HFFc6 (cell line): Measurements from ENCODE around the gene DENND1C. TPM values are rescaled to one million over a fixed set of nuclear protein-coding genes. Genes with fewer than 3 reads are reported as not detected.
"Not testable (repeated sequence)": the region's sequence is repeated elsewhere in the genome, so short reads cannot be mapped to it uniquely, and the experiment has no call there.

ENCODE experiments used
- DNase-seq: peaks from one replicate; pipeline ENCODE4 v3.0.0-alpha.2; 2018
- H3K27ac Mint-ChIP-seq: 2 replicates; pipeline ENCODE4 v1.8.0; 2020; ENCODE audit warnings: mild to moderate bottlenecking, mixed read lengths
- H3K27me3 Mint-ChIP-seq: 2 replicates; pipeline ENCODE4 v1.8.0; 2021; ENCODE audit warnings: mild to moderate bottlenecking, moderate library complexity, mixed read lengths; ENCODE audit not compliant: insufficient read depth
- H3K36me3 Mint-ChIP-seq: 2 replicates; pipeline ENCODE4 v1.8.0; 2021; ENCODE audit warnings: low read depth, mixed read lengths
- H3K4me1 Mint-ChIP-seq: 2 replicates; pipeline ENCODE4 v1.8.0; 2020; ENCODE audit warnings: low read depth, mixed read lengths
- H3K4me3 Mint-ChIP-seq: 2 replicates; pipeline ENCODE4 v1.8.0; 2020; ENCODE audit warnings: mild to moderate bottlenecking, moderate library complexity, mixed read lengths
- H3K9me3 Mint-ChIP-seq: 2 replicates; pipeline ENCODE4 v1.8.0; 2020; ENCODE audit warnings: mild to moderate bottlenecking, mixed read lengths
- total RNA-seq, 6 experiments: library from RNA; stranded (reverse); fragmentation: NEBNext Ultra II Directional; extraction: Animal tissue kit (Norgen Biotek cat#: 25700); gene quantifications; 2 replicates in 1 of 6; 3 replicates in 5 of 6; pipeline ENCODE4 v1.2.3, GENCODE V29; 2021
- TF ChIP-seq, protein P1 (sequence below): fragments of 200-600 bp; sonication (generic); IDR thresholded peaks from 2 replicates; pipeline ENCODE4 v1.5.0; 2021; ENCODE audit warnings: antibody characterized with exemption, mild to moderate bottlenecking

DENND1C gene
- total RNA-seq, 6 experiments from 2014 or later, result not detected

DNA sequence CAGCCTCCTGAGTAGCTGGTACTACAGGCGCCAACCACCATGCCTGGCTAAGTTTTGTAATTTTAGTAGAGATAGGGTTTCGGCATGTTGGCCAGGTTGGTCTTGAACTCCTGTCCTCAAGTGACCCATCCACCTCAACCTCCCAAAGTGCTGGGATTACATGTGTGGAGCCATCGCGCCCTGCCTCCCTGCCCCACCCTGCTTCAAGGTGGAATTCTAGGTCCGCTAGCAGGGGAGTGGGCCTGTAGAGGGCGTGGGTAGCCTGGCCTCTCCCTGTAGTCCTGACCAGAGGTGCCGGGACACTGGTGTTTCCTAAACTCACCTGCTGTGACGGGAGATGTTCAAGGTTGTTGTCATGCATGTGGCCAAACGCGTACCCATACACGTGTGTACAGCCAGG lies 48.4 kb downstream of the DENND1C start:
- TF ChIP-seq, protein P1, sequence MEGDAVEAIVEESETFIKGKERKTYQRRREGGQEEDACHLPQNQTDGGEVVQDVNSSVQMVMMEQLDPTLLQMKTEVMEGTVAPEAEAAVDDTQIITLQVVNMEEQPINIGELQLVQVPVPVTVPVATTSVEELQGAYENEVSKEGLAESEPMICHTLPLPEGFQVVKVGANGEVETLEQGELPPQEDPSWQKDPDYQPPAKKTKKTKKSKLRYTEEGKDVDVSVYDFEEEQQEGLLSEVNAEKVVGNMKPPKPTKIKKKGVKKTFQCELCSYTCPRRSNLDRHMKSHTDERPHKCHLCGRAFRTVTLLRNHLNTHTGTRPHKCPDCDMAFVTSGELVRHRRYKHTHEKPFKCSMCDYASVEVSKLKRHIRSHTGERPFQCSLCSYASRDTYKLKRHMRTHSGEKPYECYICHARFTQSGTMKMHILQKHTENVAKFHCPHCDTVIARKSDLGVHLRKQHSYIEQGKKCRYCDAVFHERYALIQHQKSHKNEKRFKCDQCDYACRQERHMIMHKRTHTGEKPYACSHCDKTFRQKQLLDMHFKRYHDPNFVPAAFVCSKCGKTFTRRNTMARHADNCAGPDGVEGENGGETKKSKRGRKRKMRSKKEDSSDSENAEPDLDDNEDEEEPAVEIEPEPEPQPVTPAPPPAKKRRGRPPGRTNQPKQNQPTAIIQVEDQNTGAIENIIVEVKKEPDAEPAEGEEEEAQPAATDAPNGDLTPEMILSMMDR, result no peak
- Mint-ChIP-seq H3K27me3 (peaks cover 9% of the 10 kb centered on the region), H3K9me3 (no peaks in the 10 kb centered on the region), H3K36me3 (no peaks in the 10 kb centered on the region), H3K27ac (no peak overlapping the region), H3K4me1 (no peaks in the 10 kb centered on the region), H3K4me3 (no peak overlapping the region)
- DNase-seq, result no peak

DNA sequence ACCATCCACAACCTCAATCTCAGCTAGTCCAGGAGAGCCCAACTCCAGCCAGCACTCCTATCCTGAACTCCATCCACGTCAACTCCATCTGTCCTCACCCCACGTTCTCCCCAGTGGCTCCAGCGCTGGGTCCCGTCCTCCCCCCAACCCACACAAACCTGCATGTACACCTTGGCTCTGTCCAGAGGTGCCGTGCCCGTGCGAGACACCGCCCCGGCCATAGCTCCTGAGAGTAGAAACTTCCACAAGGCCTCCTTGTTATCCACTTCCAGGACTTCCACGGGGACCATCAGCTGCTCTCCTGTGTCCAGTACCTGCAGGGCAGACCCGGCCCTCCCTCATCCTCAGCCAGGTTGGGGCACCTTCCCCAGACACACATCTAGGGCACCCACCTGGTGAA lies 49.7 kb downstream of the DENND1C start:
- TF ChIP-seq, protein P1, result no peak
- H3K36me3 Mint-ChIP-seq, result no peaks in the 10 kb centered on the region
- H3K4me1 Mint-ChIP-seq, result no peaks in the 10 kb centered on the region
- no peak overlapping the region for H3K4me3 Mint-ChIP-seq
- H3K9me3 Mint-ChIP-seq, result no peaks in the 10 kb centered on the region
- H3K27me3 Mint-ChIP-seq, result peaks cover 9% of the 10 kb centered on the region
- DNase-seq, result no peak
- no peak overlapping the region for H3K27ac Mint-ChIP-seq

DNA sequence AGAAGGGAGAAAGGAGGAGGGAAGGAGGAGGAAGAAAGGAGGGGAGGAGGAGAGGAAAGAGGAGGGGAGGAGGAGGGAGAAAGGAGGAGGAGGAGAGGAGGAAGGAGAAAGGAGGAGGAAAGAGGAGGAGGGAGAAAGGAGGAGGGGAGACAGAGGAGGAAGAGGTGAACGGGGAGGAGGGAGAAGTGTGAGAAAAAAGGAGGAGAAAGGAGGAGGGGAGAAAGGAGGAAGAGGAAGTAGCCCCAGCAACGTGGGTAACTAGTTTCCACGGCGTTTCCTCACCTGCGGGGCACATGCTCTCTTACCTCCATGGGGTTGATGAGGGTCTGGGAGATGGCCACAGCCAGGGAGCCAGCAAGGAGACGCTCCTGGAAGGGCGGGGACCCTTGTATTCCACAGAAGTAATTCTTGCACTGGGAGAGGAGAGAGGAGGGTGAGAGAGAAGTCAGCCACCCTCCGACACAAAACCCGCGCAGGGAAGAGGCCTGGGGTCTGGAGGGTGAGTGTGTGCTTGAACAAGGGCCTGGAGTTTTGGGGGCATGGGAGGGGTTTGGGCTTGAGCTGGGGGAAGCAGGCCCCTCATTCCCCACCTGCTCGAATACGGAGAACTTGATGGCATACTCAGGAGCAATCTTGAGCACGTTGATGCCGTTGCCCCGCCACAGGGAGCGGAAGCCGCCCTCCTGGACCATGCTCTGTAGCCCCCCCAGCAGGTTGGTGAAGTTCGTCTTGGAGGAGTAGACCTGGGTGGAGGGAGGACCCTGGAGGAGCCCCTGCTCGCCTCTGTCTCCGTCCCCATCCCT lies 52.0 kb downstream of the DENND1C start:
- Mint-ChIP-seq H3K9me3 (no peaks in the 10 kb centered on the region), H3K4me3 (no peak overlapping the region), H3K27me3 (peaks cover 12% of the 10 kb centered on the region), H3K4me1 (peaks cover 8% of the 10 kb centered on the region), H3K36me3 (peaks cover 6% of the 10 kb centered on the region), H3K27ac (no peak overlapping the region)
- TF ChIP-seq, protein P1, result no peak
- no peak for DNase-seq

DNA sequence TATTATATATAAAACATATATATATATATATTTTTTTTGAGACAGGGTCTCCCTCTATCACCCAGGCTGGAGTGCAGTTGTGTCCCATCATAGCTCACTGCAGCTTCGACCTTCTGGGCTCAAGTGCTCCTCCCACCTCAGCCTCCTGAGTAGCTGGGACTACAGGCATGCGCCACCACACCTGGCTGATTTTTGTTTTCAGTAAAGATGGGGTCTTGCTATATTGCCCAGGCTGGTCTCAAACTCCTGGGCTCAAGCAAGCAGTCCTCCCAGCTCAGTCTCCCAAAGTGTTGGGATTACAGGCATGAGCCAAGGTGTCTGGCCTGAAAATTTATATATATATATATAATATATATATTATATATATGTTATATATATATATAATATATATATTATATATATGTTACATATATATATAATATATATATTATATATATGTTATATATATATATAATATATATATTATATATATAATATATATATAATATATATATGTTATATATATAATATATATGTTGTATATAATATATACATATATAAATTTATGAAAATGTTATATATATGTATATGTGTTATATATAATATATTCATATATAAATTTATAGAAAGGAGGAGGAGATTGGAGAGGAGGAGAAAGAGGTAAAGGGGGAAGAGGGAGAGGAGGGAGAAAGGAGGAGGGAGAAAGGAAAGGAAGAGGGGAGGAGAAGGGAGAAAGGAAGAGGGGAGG lies 52.7 kb downstream of the DENND1C start:
- peaks cover 12% of the 10 kb centered on the region for H3K27me3 Mint-ChIP-seq
- DNase-seq, H3K36me3 Mint-ChIP-seq, H3K9me3 Mint-ChIP-seq, H3K27ac Mint-ChIP-seq, H3K4me3 Mint-ChIP-seq, H3K4me1 Mint-ChIP-seq: not testable (repeated sequence)

DNA sequence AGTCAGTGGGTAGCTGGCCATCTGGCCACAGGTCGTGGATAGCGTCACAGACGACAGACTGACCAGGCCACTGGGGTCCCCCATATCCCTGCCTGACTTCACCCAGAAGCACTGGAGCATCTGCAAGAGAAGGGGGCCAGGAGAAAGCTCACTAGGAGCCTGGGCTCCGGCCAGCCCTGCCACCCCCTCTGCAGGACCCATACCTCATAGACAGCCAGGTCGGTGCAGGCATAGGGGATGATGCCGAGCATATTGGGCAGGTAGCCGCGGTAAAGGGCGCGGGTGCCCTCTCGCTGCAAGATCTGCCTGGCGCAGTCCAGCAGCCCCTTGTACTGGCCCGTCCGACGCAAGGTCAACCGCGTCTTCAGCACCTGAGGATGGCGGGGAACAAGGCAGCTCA lies 54.5 kb downstream of the DENND1C start:
- H3K36me3 Mint-ChIP-seq, result peaks cover 9% of the 10 kb centered on the region
- H3K27me3 Mint-ChIP-seq, result peaks cover 14% of the 10 kb centered on the region
- peaks cover 23% of the 10 kb centered on the region for H3K4me1 Mint-ChIP-seq
- no peaks in the 10 kb centered on the region for H3K9me3 Mint-ChIP-seq
- H3K27ac Mint-ChIP-seq, result no peak overlapping the region
- DNase-seq, result no peak
- TF ChIP-seq, protein P1, result no peak
- no peak overlapping the region for H3K4me3 Mint-ChIP-seq
